SK-N-MC (cell line): Measurements from ENCODE around the gene PDE4B.

Source experiments
- DNase-seq: peaks from one replicate; pipeline ENCODE4 v3.0.0-alpha.2; 2011; ENCODE audit warnings: low read depth, low spot score
- H3K27ac ChIP-seq: fragments of 200-600 bp; sonication (generic); 2 replicates; pipeline ENCODE4 v1.5.1; 2016; ENCODE audit warnings: mixed run types
- H3K36me3 ChIP-seq: fragments of 200-600 bp; sonication (generic); 2 replicates; pipeline ENCODE4 v1.6.1; 2017; ENCODE audit warnings: antibody characterized with exemption, low read length, mixed read lengths; ENCODE audit not compliant: insufficient read depth
- H3K4me3 ChIP-seq: fragments of 200-600 bp; sonication (generic); 2 replicates; pipeline ENCODE4 v1.5.1; 2016
- H3K9ac ChIP-seq: fragments of 200-600 bp; sonication (generic); 2 replicates; pipeline ENCODE4 v1.8.0; 2017; ENCODE audit warnings: mixed run types, mixed read lengths; ENCODE audit not compliant: insufficient read length
- H3K9me3 ChIP-seq: fragments of 200-600 bp; sonication (generic); 2 replicates; pipeline ENCODE4 v1.6.1; 2017; ENCODE audit warnings: low read depth, mild to moderate bottlenecking, antibody characterized with exemption, low read length, moderate library complexity, mixed read lengths
- EZH2 ChIP-seq: fragments of 200-600 bp; sonication (generic); IDR thresholded peaks from one replicate; pipeline ENCODE4 v1.6.1; 2017; ENCODE audit warnings: antibody characterized with exemption
- FOXP2 ChIP-seq: optimal IDR thresholded peaks from 2 replicates; pipeline ENCODE3; 2011; ENCODE audit warnings: mild to moderate bottlenecking, moderate library complexity; ENCODE audit not compliant: insufficient read depth; ENCODE audit errors: extremely low read length, control extremely low read depth
- POLR2AphosphoS5 ChIP-seq: IDR thresholded peaks from 2 replicates; pipeline ENCODE4 v1.6.1; 2012; ENCODE audit warnings: mild to moderate bottlenecking, low read depth, low read length, borderline replicate concordance

The PDE4B gene

DNA sequence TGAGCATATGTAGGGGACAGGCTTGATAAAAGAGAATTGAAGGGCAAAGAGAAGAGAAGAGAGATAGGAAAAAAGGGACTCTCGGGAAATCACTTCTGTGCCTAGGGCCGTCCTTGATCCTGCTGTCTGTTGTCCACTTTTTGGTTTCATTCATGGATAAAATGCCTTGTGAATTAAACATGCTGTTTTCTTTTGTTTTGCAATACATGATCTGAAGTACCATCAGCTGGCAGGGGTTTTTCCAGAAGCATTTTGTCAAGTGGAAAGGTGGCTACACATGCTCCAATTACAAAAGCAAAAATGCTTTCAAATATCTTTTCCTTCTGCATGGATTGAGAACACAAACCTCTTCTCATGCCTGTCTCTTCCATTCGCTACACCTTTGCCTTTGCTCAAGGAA lies 361.7 kb downstream of the PDE4B start:
- TF ChIP-seq POLR2AphosphoS5 (no peak), FOXP2 (no peak), EZH2 (no peak)
- Histone ChIP-seq H3K4me3 (no peak overlapping the region), H3K27ac (no peak overlapping the region), H3K9me3 (no peaks in the 10 kb centered on the region), H3K36me3 (no peaks in the 10 kb centered on the region), H3K9ac (no peak overlapping the region)
- no peak for DNase-seq

GRCh38 chr1:66156144-66156543 lies 363.4 kb downstream of the PDE4B start:
- Histone ChIP-seq H3K27ac (no peak overlapping the region), H3K4me3 (no peak overlapping the region), H3K9ac (no peak overlapping the region), H3K36me3 (no peaks in the 10 kb centered on the region), H3K9me3 (no peaks in the 10 kb centered on the region)
- no peak for DNase-seq
- TF ChIP-seq FOXP2 (no peak), POLR2AphosphoS5 (no peak), EZH2 (no peak)

DNA sequence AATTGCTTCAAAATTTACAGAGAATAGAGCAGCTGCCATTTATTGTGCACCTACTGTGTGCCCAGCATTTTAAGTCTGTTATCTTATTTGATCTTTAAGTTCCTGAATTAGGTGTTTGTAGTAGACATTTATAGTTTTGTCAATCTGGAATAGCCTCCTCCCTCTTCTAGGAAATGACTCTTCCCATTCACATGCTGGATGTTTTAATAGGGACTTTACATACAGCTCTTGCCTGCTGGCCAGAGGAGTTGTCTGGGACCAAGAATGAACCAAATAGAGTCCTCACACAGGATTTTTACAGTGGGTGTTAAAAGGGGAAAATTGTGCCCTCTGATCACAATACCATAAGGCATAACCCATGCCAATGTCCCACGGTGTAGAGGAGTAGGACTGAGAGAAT lies 367.1 kb downstream of the PDE4B start:
- Histone ChIP-seq H3K9ac (no peak overlapping the region), H3K27ac (no peak overlapping the region), H3K4me3 (no peak overlapping the region), H3K9me3 (no peaks in the 10 kb centered on the region), H3K36me3 (no peaks in the 10 kb centered on the region)
- DNase-seq: no peak
- TF ChIP-seq EZH2: no peak
- TF ChIP-seq FOXP2: no peak
- TF ChIP-seq POLR2AphosphoS5: no peak

- H3K36me3 ChIP-seq: no peaks in the 10 kb centered on the region
- no peak for DNase-seq
- H3K9me3 ChIP-seq: no peaks in the 10 kb centered on the region
- no peak overlapping the region for H3K4me3 ChIP-seq
- H3K27ac ChIP-seq: no peak overlapping the region
- H3K9ac ChIP-seq: no peak overlapping the region
- no peak for TF ChIP-seq FOXP2
- TF ChIP-seq POLR2AphosphoS5: no peak
- no peak for TF ChIP-seq EZH2
Measured at GRCh38 chr1:66160719-66161118, 368.0 kb downstream of the PDE4B start.

- H3K36me3 ChIP-seq: no peaks in the 10 kb centered on the region
- no peak for TF ChIP-seq EZH2
- TF ChIP-seq FOXP2: no peak
- TF ChIP-seq POLR2AphosphoS5: no peak
- no peak for DNase-seq
- no peaks in the 10 kb centered on the region for H3K9me3 ChIP-seq
- no peak overlapping the region for H3K9ac ChIP-seq
- H3K4me3 ChIP-seq: no peak overlapping the region
- H3K27ac ChIP-seq: no peak overlapping the region
Measured at GRCh38 chr1:66166753-66167152, 374.1 kb downstream of the PDE4B start.

- TF ChIP-seq FOXP2: no peak
- TF ChIP-seq POLR2AphosphoS5: no peak
- no peak for TF ChIP-seq EZH2
- H3K4me3 ChIP-seq: no peak overlapping the region
- DNase-seq: no peak
- no peak overlapping the region for H3K27ac ChIP-seq
- H3K9me3 ChIP-seq: no peaks in the 10 kb centered on the region
- H3K36me3 ChIP-seq: no peaks in the 10 kb centered on the region
- no peak overlapping the region for H3K9ac ChIP-seq
Measured at GRCh38 chr1:66167267-66167666, 374.6 kb downstream of the PDE4B start.

DNA sequence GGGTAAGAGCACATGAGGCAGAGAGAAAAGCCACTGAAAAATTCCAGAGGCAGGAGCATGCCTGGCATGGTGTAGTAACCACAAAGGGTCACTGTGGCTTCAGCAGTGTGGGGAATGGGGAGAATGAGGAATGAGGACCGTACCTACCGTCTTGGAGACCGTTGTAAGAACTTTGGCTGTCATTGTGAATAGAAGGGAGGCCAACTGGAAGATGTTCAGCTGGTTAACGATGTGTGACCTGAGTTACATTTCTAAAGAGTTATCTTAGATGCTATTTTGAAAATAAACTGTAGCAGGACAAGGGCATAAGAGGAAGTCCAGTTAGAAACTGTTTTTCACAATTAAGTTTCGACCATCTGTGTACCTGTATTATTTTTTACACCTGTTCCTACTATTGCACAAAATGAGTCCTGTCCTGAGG lies 375.8 kb downstream of the PDE4B start:
- Histone ChIP-seq H3K9me3 (no peaks in the 10 kb centered on the region), H3K4me3 (no peak overlapping the region), H3K36me3 (no peaks in the 10 kb centered on the region), H3K9ac (no peak overlapping the region), H3K27ac (no peak overlapping the region)
- TF ChIP-seq EZH2 (no peak), FOXP2 (no peak), POLR2AphosphoS5 (no peak)
- DNase-seq: no peak

GRCh38 chr1:66168948-66169671 lies 376.4 kb downstream of the PDE4B start:
- no peak for DNase-seq
- Histone ChIP-seq H3K36me3 (no peaks in the 10 kb centered on the region), H3K27ac (no peak overlapping the region), H3K9ac (no peak overlapping the region), H3K4me3 (no peak overlapping the region), H3K9me3 (no peaks in the 10 kb centered on the region)
- TF ChIP-seq EZH2 (no peak), POLR2AphosphoS5 (no peak), FOXP2 (no peak)

GRCh38 chr1:66172272-66172671 lies 379.6 kb downstream of the PDE4B start:
- H3K36me3 ChIP-seq: no peaks in the 10 kb centered on the region
- no peaks in the 10 kb centered on the region for H3K9me3 ChIP-seq
- H3K9ac ChIP-seq: no peak overlapping the region
- TF ChIP-seq POLR2AphosphoS5: no peak
- no peak for TF ChIP-seq EZH2
- no peak for TF ChIP-seq FOXP2
- no peak overlapping the region for H3K4me3 ChIP-seq
- DNase-seq: no peak
- no peak overlapping the region for H3K27ac ChIP-seq
